ENCODE measurements around the gene RBM20. TPM values are rescaled to one million over a fixed set of nuclear protein-coding genes. Genes with fewer than 3 reads are reported as not detected.
"Not testable (repeated sequence)": the region's sequence is repeated elsewhere in the genome, so short reads cannot be mapped to it uniquely, and the experiment has no call there.

RBM20 gene
- total RNA-seq, 2 experiments from 2014 or later, result 0.06 to 0.17 TPM

DNA sequence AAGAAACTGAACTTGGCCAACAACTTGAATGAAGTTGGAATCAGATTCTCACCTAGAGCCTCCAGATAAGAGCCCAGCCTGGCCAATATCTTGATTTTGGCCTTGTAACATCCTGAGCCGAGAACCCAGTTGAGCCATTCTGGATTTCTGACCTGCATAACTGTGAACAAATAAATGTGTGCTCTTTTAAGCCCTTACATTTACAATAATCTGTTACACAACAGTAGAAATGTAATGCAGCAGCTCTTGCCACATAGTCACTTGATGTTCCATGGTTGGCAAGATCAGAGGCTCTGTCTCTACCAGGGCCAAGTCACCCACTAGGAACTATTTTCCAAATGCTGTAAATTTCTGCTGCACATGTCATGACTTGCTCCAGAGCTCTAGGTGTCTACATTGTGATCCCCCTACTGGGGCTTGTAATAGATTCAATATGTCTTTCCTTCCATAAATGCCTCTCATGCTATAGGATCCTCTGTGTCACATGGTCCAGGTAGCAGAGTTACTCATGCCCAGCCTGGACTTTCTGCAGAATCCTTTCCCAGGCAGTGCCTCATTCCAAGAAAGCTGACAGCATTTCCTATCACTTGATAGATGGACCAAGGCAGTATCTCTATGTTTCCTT, 11.4 kb upstream of the RBM20 start:
- Mint-ChIP-seq H3K27ac (no peak overlapping the region), H3K27me3 (peaks cover 8% of the 10 kb centered on the region), H3K4me1 (no peaks in the 10 kb centered on the region), H3K36me3 (no peaks in the 10 kb centered on the region), H3K9me3 (no peaks in the 10 kb centered on the region), H3K4me3 (no peak overlapping the region)
- POLR2A ChIA-PET, result no interaction called here
- DNase-seq (no peak), ATAC-seq (ENCODE audit: low read depth) (no peak)

GRCh38 chr10:110634527-110635209, 9.5 kb upstream of the RBM20 start:
- no peaks in the 10 kb centered on the region for H3K36me3 Mint-ChIP-seq
- POLR2A ChIA-PET, result no interaction called here
- no peak overlapping the region for H3K4me3 Mint-ChIP-seq
- ATAC-seq (ENCODE audit: low read depth), result no peak
- no peak overlapping the region for H3K27ac Mint-ChIP-seq
- no peaks in the 10 kb centered on the region for H3K4me1 Mint-ChIP-seq
- DNase-seq, result no peak
- H3K9me3 Mint-ChIP-seq, result no peaks in the 10 kb centered on the region
- H3K27me3 Mint-ChIP-seq, result peaks cover 11% of the 10 kb centered on the region

DNA sequence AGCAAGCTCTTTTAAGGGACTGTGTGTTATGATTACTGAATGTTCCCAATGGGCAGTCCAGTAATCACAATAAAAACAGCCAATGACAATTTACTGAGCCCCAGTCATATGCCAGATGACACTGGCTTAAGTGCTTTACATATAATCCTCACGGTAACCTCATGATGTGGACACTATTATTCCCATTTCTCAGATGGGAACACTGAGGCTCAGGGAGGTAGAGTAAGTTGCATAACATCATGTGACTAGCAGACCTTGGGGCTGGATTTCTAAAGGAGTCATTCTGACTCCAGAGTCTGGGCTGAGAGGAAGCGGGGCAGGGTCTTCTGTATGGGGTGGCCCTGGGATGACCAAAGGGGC, 7.6 kb upstream of the RBM20 start:
- no peak for ATAC-seq (ENCODE audit: low read depth)
- Mint-ChIP-seq H3K27me3 (peaks cover 30% of the 10 kb centered on the region), H3K9me3 (no peaks in the 10 kb centered on the region), H3K27ac (no peak overlapping the region), H3K4me1 (peaks cover 5% of the 10 kb centered on the region), H3K4me3 (no peak overlapping the region), H3K36me3 (no peaks in the 10 kb centered on the region)
- DNase-seq, result no peak
- POLR2A ChIA-PET, result no interaction called here

GRCh38 chr10:110636932-110637557, 7.1 kb upstream of the RBM20 start:
- Mint-ChIP-seq H3K27me3 (peaks cover 35% of the 10 kb centered on the region), H3K4me3 (no peak overlapping the region), H3K4me1 (peaks cover 7% of the 10 kb centered on the region), H3K27ac (no peak overlapping the region), H3K9me3 (no peaks in the 10 kb centered on the region), H3K36me3 (no peaks in the 10 kb centered on the region)
- POLR2A ChIA-PET, result no interaction called here
- DNase-seq (no peak), ATAC-seq (ENCODE audit: low read depth) (no peak)

DNA sequence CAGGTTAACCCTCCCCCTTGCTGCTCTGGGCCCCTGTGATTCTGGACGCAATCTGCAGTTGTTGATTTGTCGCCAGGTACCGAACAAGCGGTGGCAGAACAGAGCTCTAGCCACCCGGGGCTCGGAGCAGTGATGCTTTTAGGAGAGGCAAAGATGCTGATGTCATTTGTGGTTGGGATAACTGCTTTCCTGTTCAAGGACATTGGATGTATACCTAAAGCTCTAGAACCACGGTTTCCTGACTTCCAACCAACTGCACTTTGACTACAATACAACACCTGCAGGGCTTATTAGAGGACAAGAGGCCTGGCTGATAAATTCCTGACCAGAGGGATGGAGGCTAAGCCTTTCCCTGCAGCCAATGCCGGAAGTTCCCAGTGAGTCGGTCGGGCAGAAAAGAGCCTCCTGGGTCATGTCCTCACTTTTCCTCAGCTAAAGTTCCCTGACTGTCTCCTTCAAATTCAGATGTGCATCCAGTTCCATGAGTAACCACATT, 6.5 kb upstream of the RBM20 start:
- no peak overlapping the region for H3K27ac Mint-ChIP-seq
- DNase-seq (no peak), ATAC-seq (ENCODE audit: low read depth) (no peak)
- peaks cover 40% of the 10 kb centered on the region for H3K27me3 Mint-ChIP-seq
- no peak overlapping the region for H3K4me3 Mint-ChIP-seq
- no peaks in the 10 kb centered on the region for H3K36me3 Mint-ChIP-seq
- POLR2A ChIA-PET, result no interaction called here
- peaks cover 11% of the 10 kb centered on the region for H3K4me1 Mint-ChIP-seq
- no peaks in the 10 kb centered on the region for H3K9me3 Mint-ChIP-seq

DNA sequence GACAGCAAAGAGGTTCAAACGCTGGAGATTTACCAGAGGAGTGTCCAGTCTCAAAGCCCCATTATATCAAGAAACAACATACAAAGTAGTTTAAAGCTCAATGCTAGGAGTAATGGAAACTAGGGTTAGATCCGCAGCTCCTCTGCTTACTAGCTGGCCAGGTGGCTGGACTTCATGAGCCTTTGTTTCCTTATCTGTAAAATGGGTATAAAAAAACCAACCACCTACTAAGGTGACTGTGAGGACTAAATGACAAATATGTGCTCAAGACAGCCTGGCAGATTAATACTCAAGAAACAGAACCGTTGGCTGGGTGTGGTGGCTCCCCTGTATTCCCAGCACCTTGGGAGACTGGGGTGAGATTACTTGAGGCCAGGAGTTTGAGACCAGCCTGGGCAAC, 5.8 kb upstream of the RBM20 start:
- H3K4me1 Mint-ChIP-seq, result peaks cover 17% of the 10 kb centered on the region
- H3K27me3 Mint-ChIP-seq, result peaks cover 47% of the 10 kb centered on the region
- ATAC-seq (ENCODE audit: low read depth), result no peak
- POLR2A ChIA-PET, result no interaction called here
- no peaks in the 10 kb centered on the region for H3K9me3 Mint-ChIP-seq
- H3K27ac Mint-ChIP-seq, result no peak overlapping the region
- no peak for DNase-seq
- H3K36me3 Mint-ChIP-seq, result no peaks in the 10 kb centered on the region
- no peak overlapping the region for H3K4me3 Mint-ChIP-seq

DNA sequence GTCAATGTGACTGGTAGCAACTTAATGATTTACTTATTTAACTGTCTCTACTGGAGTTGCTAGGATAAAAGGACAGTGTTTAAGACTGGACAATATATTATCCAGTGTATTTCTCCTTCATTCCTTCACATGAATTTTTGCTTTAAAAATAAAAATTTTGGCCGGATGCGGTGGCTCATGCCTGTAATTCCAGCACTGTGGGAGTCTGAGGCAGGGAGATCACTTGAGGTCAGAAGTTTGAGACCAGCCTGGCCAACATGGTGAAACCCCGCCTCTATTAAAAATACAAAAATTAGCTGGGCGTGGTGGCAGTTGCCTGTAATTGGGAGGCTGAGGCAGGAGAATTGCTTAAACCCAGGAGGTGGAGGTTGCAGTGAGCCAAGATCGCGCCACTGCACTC, 5.1 kb upstream of the RBM20 start:
- H3K36me3 Mint-ChIP-seq; H3K4me3 Mint-ChIP-seq; H3K9me3 Mint-ChIP-seq; POLR2A ChIA-PET; ATAC-seq (ENCODE audit: low read depth); DNase-seq; H3K27ac Mint-ChIP-seq: not testable (repeated sequence)
- Mint-ChIP-seq H3K4me1 (peaks cover 17% of the 10 kb centered on the region), H3K27me3 (peaks cover 50% of the 10 kb centered on the region)

DNA sequence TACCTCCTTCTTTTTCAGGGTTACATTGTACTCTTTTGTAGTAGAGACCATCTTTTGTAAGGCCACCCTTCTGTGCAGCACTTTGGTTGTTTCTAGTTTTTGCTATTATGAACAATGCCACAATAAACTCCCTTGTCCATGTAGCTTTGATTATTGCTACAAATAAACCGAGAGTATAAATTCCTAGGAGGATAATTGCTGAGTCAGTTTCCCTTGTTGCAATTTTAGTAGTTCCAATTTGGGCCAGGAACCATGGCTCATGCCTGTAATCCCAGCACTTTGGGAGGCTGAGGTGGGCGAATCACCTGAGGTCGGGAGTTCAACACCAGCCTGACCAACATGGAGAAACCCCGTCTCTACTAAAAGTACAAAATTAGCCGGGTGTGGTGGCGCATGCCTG, 4.3 kb upstream of the RBM20 start:
- H3K36me3 Mint-ChIP-seq; H3K9me3 Mint-ChIP-seq; H3K4me3 Mint-ChIP-seq; H3K27ac Mint-ChIP-seq; ATAC-seq (ENCODE audit: low read depth); DNase-seq: not testable (repeated sequence)
- peaks cover 19% of the 10 kb centered on the region for H3K4me1 Mint-ChIP-seq
- H3K27me3 Mint-ChIP-seq, result peaks cover 54% of the 10 kb centered on the region
- POLR2A ChIA-PET, result interaction anchor here (0.7 kb wide), 1 partner anchor 285 kb away, joined by 4 read pairs; no protein-coding TSS in a partner anchor

GRCh38 chr10:110641256-110641655, 2.9 kb upstream of the RBM20 start:
- H3K4me1 Mint-ChIP-seq, result peaks cover 20% of the 10 kb centered on the region
- DNase-seq (no peak), ATAC-seq (ENCODE audit: low read depth) (peak; percentile 54)
- H3K27ac Mint-ChIP-seq, result no peak overlapping the region
- H3K36me3 Mint-ChIP-seq, result no peaks in the 10 kb centered on the region
- no peaks in the 10 kb centered on the region for H3K9me3 Mint-ChIP-seq
- H3K4me3 Mint-ChIP-seq, result peak overlapping the region; percentile 26
- POLR2A ChIA-PET, result interaction anchor here (0.6 kb wide), 1 partner anchor 860 kb away, joined by 3 read pairs; no protein-coding TSS in a partner anchor
- H3K27me3 Mint-ChIP-seq, result peaks cover 61% of the 10 kb centered on the region

DNA sequence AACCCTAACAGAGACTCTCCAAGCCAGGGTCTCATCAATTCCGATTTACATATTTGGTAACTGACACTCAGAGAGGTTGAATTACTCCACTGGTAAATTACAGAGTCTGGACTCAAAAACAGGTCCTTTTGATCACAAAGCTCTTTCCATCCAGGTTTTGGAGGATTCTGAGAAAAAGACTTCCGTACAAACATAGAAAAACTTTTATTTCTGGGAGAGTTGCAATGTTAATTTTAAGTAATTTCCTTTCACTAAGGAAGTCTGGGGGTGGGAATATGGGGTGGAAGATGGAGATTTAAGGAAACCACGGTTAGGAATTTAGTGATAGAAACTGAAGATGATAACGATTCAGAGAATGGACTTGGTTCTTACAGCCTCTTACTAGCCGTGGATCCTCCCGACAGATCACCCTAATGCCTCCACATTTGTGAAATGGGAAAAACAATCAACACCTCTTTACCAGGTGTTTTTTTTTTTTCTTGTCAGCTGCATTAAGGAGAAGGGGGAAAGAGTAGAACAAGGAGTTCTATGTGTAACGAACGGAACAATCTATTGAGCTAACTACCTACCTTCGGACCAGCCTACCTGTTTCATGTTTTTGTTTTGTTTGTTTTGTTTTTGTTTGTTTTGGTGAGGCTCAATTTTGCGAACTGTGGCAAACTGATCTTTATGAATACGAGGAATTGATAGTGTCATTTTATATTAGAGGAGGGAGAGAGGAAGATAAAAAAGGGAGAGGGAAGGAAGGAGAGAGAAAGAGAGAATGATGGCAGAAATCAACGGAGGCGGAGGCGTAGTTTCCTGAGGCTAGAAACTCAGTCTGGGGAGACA, 1.7 kb upstream of the RBM20 start:
- no peaks in the 10 kb centered on the region for H3K9me3 Mint-ChIP-seq
- peaks cover 71% of the 10 kb centered on the region for H3K27me3 Mint-ChIP-seq
- POLR2A ChIA-PET, result interaction anchor here (0.6 kb wide), 1 partner anchor 288 kb away, joined by 5 read pairs; no protein-coding TSS in a partner anchor
- no peaks in the 10 kb centered on the region for H3K36me3 Mint-ChIP-seq
- no peak overlapping the region for H3K27ac Mint-ChIP-seq
- H3K4me1 Mint-ChIP-seq, result peaks cover 20% of the 10 kb centered on the region
- ATAC-seq (ENCODE audit: low read depth), result no peak
- no peak for DNase-seq
- peak overlapping the region; percentile 67 for H3K4me3 Mint-ChIP-seq

DNA sequence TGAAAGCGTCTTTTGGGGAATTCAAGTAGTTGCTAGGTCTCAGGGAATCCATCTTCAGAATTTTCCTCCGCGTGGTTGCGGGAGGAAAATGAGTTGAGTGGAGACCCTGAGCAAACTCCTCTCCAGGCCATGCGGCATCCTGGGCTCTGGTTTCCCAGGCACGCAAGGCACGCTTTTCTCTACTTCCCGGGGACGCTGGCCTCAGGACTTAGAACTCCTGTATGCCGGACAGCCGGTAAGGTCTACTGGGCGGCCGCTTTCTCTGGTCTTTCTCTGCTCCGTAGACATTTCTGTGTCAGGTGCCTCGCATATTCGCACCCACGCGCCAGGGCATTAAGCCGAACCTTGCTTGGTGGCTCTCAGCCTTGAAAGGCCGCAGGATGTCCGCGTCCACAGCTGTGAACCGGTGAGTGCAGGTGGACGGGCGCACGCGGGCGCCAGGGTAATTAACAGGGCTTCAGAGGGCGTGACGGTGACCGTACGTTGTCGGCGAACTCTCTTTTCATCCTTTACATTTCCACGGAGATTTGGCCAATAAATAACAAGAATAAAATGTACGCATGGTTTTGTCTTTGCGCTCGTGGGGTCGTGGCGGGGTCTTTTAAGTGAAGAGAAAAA, 992 bp upstream of the RBM20 start:
- H3K36me3 Mint-ChIP-seq, result no peaks in the 10 kb centered on the region
- DNase-seq, result peak; percentile 41

GRCh38 chr10:110644598-110645462, 694 bp downstream of the RBM20 start:
- POLR2A ChIA-PET, result no interaction called here
- Mint-ChIP-seq H3K36me3 (no peaks in the 10 kb centered on the region), H3K27ac (no peak overlapping the region), H3K4me1 (peaks cover 24% of the 10 kb centered on the region), H3K9me3 (no peaks in the 10 kb centered on the region), H3K27me3 (peaks cover 83% of the 10 kb centered on the region), H3K4me3 (peak overlapping the region; percentile 65)
- no peak for DNase-seq
- ATAC-seq (ENCODE audit: low read depth), result no peak

More for the DNA sequence above, 992 bp upstream of the RBM20 start:
- ATAC-seq (ENCODE audit: low read depth), result peak; percentile 10
- Mint-ChIP-seq H3K4me3 (peak overlapping the region; percentile 82), H3K27ac (no peak overlapping the region), H3K9me3 (no peaks in the 10 kb centered on the region), H3K4me1 (peaks cover 20% of the 10 kb centered on the region), H3K27me3 (peaks cover 76% of the 10 kb centered on the region)
- POLR2A ChIA-PET, result interaction anchor here (0.6 kb wide), 1 partner anchor 288 kb away, joined by 5 read pairs; no protein-coding TSS in a partner anchor
